ENCODE measurements around the gene MROH2A. TPM values are rescaled to one million over a fixed set of nuclear protein-coding genes. Genes with fewer than 3 reads are reported as not detected.

Gene MROH2A
- total and polyA plus RNA-seq, 10 donors, result 0.27 to 1.5 (median 0.43) TPM; not detected in 7

DNA sequence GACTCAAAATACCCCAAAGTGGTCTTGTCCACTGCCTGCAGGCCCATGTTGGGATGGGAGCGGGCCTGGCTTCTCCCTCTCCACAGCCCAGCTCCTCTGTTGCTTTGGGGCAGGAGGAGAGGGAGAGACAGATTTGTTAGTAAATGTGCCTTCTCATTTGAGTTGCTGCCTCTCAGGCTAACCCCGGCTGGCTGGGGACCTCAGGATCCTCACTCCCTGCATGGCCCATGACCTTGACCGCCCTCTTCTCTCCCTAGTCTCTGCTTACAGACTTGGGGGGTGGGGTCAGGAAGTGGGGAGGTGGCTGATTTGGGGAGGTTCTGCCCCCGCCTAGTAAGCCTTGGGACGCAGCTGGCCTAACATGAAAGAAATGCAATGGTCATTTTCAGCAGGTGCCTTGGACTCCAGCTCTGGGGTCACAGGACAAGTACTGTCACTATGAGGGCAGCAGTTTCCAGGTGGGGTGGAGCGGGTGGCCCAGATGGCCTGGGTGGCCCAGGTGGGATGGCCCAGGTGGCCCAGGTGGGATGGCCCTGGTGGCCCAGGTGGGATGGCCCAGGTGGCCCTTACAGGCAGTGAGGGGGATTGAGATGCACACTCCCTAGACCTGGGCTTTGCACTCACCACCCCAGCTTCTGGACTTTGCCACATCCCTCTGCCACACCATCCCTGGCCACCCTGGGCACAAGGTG is 52.1 kb downstream of the MROH2A start:
- Histone ChIP-seq H3K27me3 (replicated peaks in 1 of 7) (peaks cover 0 to 4% (median 0%) of the 10 kb centered on the region in 7 donors), H3K4me1 (no peaks in the 10 kb centered on the region), H3K9me3 (peaks cover 0 to 8% (median 0%) of the 10 kb centered on the region in 8 donors), H3K36me3 (peaks cover 0 to 16% (median 0%) of the 10 kb centered on the region in 6 donors), H3K27ac (no peak overlapping the region), H3K4me3 (no peak overlapping the region)
- peak; percentile 42 for DNase-seq
- intact Hi-C loops (cut with DNase I; ENCODE audit: low total_unique reads), result no loop called here
- WGBS, 5 donors, result 82 to 92% (median 90%) methylated on average over 5 to 6 of the region's 6 CpGs
- TF ChIP-seq POLR2AphosphoS5 (IDR thresholded peaks at IDR 0.05) (no peak), POLR2A (IDR thresholded peaks at IDR 0.05) (no peak)
- TF ChIP-seq, protein P1, sequence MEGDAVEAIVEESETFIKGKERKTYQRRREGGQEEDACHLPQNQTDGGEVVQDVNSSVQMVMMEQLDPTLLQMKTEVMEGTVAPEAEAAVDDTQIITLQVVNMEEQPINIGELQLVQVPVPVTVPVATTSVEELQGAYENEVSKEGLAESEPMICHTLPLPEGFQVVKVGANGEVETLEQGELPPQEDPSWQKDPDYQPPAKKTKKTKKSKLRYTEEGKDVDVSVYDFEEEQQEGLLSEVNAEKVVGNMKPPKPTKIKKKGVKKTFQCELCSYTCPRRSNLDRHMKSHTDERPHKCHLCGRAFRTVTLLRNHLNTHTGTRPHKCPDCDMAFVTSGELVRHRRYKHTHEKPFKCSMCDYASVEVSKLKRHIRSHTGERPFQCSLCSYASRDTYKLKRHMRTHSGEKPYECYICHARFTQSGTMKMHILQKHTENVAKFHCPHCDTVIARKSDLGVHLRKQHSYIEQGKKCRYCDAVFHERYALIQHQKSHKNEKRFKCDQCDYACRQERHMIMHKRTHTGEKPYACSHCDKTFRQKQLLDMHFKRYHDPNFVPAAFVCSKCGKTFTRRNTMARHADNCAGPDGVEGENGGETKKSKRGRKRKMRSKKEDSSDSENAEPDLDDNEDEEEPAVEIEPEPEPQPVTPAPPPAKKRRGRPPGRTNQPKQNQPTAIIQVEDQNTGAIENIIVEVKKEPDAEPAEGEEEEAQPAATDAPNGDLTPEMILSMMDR (IDR thresholded peaks at IDR 0.05 in 8 of 11, conservative IDR thresholded peaks at IDR 0.05 in 3 of 11), result no peak

- 45 to 76% (median 73%) methylated on average over 9 to 14 of the region's 14 CpGs for WGBS, 5 donors
- peak; percentile 68 for DNase-seq
- H3K27ac ChIP-seq, result no peak overlapping the region
- peaks cover 0 to 5% (median 0%) of the 10 kb centered on the region in 8 donors for H3K9me3 ChIP-seq
- H3K36me3 ChIP-seq, result peaks cover 0 to 25% (median 0%) of the 10 kb centered on the region in 6 donors
- no peak overlapping the region for H3K4me3 ChIP-seq
- TF ChIP-seq POLR2AphosphoS5 (IDR thresholded peaks at IDR 0.05) (no peak), POLR2A (IDR thresholded peaks at IDR 0.05) (no peak)
- TF ChIP-seq, protein P1 (IDR thresholded peaks at IDR 0.05 in 8 of 11, conservative IDR thresholded peaks at IDR 0.05 in 3 of 11), result no peak
- intact Hi-C loops (cut with DNase I; ENCODE audit: low total_unique reads), result no loop called here
- no peaks in the 10 kb centered on the region for H3K4me1 ChIP-seq
- peaks cover 0 to 4% (median 0%) of the 10 kb centered on the region in 7 donors for H3K27me3 ChIP-seq (replicated peaks in 1 of 7)
Measured at GRCh38 chr2:233831011-233831721, 53.0 kb downstream of the MROH2A start.

- WGBS, 5 donors, result 90 to 98% (median 98%) methylated on average over 6 of the region's 6 CpGs
- Histone ChIP-seq H3K9me3 (no peaks in the 10 kb centered on the region), H3K36me3 (peaks cover 0 to 32% (median 0%) of the 10 kb centered on the region in 6 donors), H3K4me3 (no peak overlapping the region), H3K27ac (no peak overlapping the region), H3K27me3 (replicated peaks in 1 of 7) (peaks cover 0 to 4% (median 0%) of the 10 kb centered on the region in 7 donors), H3K4me1 (no peaks in the 10 kb centered on the region)
- TF ChIP-seq, protein P1 (IDR thresholded peaks at IDR 0.05 in 8 of 11, conservative IDR thresholded peaks at IDR 0.05 in 3 of 11), result no peak
- TF ChIP-seq POLR2A (IDR thresholded peaks at IDR 0.05) (no peak), POLR2AphosphoS5 (IDR thresholded peaks at IDR 0.05) (no peak)
- DNase-seq, result peak; percentile 17
- intact Hi-C loops (cut with DNase I; ENCODE audit: low total_unique reads), result no loop called here
Measured at GRCh38 chr2:233831861-233832260, 53.7 kb downstream of the MROH2A start.

DNA sequence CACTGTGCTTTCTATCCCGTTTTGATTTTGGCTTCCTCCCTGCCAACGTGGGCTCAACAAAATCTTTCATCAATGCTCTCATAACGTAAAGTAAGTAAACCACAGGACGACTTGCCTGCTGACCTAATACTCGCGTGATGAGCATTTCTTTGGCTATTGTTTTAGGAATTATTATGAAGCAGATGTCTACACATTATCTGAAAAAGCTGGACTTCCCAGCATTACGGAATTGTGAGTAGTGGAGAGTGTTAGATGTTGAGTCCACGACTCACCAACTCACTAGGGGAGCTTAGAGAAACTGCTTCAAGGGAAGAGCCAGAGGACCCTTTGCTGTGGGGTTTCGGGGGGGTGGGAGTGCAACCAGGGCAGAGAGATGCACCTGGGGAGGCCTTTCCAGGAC is 54.3 kb downstream of the MROH2A start:
- Histone ChIP-seq H3K4me1 (no peaks in the 10 kb centered on the region), H3K27me3 (replicated peaks in 1 of 7) (peaks cover 0 to 4% (median 0%) of the 10 kb centered on the region in 7 donors), H3K27ac (no peak overlapping the region), H3K36me3 (peaks cover 0 to 37% (median 0%) of the 10 kb centered on the region in 6 donors), H3K9me3 (no peaks in the 10 kb centered on the region), H3K4me3 (no peak overlapping the region)
- intact Hi-C loops (cut with DNase I; ENCODE audit: low total_unique reads), result no loop called here
- 81 to 86% (median 84%) methylated on average over 9 of the region's 9 CpGs for WGBS, 5 donors
- TF ChIP-seq POLR2A (IDR thresholded peaks at IDR 0.05) (no peak), POLR2AphosphoS5 (IDR thresholded peaks at IDR 0.05) (no peak)
- TF ChIP-seq, protein P1 (IDR thresholded peaks at IDR 0.05 in 8 of 11, conservative IDR thresholded peaks at IDR 0.05 in 3 of 11), result no peak
- no peak for DNase-seq

All from spleen (tissue), 11 donors.